GM19395 (cell line): ENCODE data around the gene RPL15.

Source experiments
- ATAC-seq: cut with Tn5 transposase; IDR thresholded peaks from one replicate; pipeline ENCODE4 v1.9.1; 2021; ENCODE audit warnings: mild to moderate bottlenecking, moderate library complexity; ENCODE audit not compliant: unreplicated experiment

Gene RPL15

GRCh38 chr3:23926246-23926645, 9.3 kb downstream of the RPL15 start:
- ATAC-seq: no peak

- ATAC-seq: no peak
Measured at GRCh38 chr3:23926736-23927135, 9.8 kb downstream of the RPL15 start.

- ATAC-seq: no peak
Measured at GRCh38 chr3:23928524-23928923, 11.6 kb downstream of the RPL15 start.

- ATAC-seq: no peak
Measured at GRCh38 chr3:23931597-23931996, 14.7 kb downstream of the RPL15 start.

- ATAC-seq: no peak
Measured at GRCh38 chr3:23932571-23932970, 15.6 kb downstream of the RPL15 start.

DNA sequence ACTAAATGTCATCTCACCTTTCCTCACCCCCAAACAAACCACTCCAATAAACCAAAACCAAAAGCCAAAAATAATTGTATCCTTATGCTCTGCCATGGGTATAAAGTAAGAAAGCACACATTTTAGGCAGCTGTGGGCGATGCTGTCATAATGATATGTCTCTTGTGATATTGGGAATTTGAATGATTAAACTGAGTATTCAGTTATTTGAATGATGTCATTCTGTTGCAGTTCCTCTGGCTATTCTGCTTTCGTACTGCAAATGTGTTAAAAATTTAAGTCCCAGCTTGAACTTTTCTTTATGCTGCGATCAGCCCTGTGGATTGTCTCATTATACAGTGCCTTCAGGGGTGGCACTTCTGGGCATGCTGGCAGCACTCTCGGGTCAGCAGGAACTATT, 17.3 kb downstream of the RPL15 start:
- no peak for ATAC-seq

DNA sequence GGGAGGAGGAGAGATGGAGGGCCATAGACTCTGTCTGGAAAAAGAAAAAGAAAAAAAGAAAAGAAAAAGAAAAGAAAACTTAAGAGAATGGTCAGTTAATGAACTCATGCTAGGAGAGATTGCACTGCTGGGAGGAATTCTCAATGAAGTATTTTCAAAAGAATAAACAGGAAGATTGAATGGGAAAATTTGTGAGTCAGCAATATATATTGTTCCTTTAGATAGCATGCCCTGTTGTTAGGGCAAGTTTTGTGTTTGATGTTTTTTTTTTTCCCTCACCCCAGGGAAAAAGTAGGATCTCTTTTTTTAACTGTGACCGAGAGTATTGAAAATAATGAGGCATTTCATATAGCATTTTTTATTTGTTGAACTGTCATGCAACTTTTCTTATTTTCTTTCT, 20.4 kb downstream of the RPL15 start:
- no peak for ATAC-seq

DNA sequence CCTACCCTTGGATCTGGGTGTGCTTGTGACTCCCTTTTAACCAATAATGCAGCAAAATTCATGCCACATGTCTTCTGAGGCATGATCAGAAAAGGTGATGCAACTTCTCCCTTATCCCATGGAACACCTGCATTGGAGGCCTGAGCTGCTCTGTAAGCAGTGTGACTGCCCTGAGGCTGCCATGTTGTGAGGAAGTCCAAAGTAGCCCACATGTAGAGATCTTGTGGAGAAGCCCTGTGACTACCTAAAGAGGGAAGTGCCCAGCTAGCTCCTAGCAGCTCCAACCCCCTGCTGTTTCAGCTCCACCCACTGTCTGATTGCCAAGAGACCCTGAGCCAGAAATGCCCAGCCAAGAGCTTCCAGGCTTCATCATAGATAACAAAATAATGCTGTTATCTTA, 21.8 kb downstream of the RPL15 start:
- no peak for ATAC-seq

- no peak for ATAC-seq
Measured at GRCh38 chr3:23940775-23941174, 23.8 kb downstream of the RPL15 start.

DNA sequence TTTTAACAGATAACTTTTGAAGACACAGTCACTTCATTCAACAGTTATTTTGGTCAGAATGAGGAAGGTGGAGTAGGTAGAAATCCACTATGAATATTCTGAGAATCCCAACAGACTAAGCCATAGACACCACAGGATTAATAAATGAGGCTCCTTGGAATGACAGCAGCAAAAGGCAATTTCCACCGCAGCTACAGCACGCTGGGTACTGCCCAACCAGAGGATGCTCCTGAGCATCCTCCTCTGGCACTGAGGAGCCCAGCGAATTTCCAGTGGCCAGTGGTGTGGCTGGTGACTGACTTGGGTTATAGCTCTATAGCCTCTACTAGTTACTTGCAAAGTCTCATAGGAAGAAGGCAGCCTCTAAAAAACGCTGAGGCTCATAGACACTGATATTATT, 24.5 kb downstream of the RPL15 start:
- no peak for ATAC-seq

- ATAC-seq: no peak
Measured at GRCh38 chr3:23942546-23942945, 25.6 kb downstream of the RPL15 start.

- ATAC-seq: no peak
Measured at GRCh38 chr3:23944007-23944783, 27.3 kb downstream of the RPL15 start.

DNA sequence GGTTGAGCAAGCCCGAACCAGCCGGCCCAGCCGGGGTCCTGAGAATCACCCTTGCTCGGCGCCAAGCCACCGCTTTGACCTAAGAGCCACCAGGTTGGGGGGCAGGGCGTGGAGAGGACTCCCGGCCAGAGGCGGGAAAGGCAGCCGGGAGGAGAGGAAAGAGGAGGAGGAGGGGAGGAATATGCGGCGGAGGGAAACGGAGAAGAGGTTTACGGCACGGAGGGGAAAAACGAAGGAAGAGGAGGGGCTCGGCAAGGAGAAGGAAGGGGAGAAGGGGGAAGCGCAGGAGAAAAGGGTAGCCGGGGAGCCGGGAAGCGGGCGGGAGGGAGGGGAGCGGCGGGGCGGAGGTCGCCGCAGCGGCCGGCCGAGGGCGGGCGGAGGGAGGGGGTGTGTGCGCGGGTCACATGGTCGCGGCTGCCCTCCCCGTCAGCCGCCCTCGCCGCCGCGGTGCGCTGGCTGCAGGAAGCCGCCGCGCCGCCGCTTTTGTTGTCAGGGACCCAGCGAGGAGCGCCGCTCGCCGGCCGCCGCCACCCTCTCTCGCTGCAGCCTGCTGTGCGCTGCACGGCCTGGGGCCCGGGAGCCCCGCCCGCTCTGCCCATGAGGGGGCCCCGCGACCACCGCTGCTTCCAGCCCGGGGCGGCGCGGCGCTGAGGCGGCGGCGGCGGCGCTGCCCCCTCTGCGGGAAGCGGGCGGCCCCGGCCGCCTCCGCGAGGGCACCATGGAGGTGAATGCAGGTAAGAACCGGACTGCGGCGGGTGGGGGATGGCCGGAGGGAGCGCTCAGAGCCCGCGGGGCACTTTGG, 28.1 kb downstream of the RPL15 start, which contains the start of gene NR1D2:
NR1D2 (plus strand) TSS at position 426 of the 802 bp plus-strand sequence; CDS start at position 719, 293 bp downstream.
- peak; percentile 52 for ATAC-seq

DNA sequence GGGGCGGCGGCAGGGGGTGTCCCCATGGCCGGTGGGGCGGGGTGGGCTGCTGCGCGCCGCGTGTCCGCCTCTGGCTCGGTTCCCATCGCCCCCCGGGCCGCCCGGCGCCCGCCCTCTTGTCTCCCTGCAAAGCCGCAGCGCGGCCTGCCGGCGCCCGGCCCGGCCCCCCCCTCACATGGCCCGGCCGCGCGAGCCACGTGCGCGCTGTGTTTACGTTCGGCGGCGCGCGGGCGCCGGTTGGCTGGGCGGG, 28.7 kb downstream of the RPL15 start:
- no peak for ATAC-seq

- peak; percentile 76 for ATAC-seq
Measured at GRCh38 chr3:23945913-23946687, 29.2 kb downstream of the RPL15 start.

- ATAC-seq: no peak
Measured at GRCh38 chr3:23948761-23949160, 31.8 kb downstream of the RPL15 start.

DNA sequence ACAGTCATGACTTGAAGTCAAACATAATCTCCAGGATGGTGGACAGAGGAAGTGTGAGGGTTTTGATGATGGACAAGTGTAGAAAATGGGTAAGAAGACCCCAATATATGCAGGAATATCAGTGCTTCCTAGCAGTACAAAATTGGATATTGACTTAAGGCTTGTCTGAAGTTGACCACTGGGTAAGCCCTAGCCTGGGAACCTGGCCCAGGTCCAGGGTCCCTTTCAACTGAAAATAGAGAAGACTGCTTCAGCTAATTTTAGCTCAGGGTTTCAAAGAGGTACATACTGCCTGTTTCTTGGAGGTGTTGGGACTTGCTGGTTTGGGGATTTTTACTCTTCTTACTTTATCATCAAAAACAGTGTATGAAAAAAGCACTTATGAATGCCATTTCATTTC, 32.9 kb downstream of the RPL15 start:
- ATAC-seq: peak; percentile 31

DNA sequence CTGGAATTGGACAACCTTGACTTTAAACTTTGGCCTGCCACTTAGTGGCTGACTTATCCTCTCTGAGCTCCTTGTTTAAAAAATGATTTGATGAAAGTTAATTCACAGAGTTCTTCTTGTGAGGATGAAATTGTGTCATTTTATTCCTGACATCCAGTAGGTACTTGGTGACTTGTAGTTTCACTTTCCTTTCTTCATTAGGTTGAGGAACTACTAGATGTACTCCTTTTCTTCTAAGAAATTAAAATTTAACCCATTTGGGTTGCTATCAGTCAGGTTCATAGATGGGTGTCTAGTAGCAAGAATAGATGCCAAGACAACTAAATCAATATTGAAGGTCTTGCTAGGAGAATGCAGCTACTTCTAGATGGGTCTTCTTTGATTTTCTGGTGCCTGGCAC, 33.4 kb downstream of the RPL15 start:
- ATAC-seq: peak; percentile 40

DNA sequence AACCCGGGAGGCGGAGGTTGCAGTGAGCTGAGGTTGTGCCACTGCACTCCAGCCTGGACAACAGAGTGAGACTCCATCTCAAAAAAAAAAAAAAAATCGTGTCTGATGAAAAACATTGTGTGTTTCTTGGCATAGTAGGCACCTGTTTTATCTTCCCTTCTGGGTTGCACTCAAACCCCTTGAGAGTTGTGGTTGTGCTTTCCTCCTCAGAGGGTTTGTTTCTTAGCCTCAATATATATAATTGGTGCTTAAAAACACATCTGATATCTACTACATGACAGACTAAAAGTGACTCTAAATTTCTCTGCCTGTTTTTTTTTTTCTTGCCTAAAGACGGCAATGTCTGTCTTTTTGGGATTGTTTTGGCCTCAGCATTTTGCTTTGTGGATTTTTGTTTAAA, 35.7 kb downstream of the RPL15 start:
- peak; percentile 39 for ATAC-seq

DNA sequence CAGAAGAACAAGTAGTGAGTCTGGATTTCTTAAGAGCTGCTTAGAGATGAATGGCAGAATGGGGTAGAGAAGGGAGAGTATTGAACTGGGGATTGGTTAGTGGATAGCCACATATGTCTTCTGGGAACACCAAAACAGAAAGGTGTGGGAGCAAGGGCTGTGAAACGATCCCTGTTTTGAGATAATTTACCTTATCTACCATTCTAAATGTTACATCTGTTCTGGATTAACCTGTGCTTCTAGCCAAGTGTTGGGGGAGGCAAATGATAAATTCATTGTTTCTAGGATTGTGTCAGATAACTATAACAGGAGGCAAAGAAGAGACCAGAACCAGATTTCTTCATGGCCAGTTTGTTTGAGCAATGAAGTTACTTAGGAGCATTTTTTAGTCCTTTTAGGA, 36.6 kb downstream of the RPL15 start:
- no peak for ATAC-seq

GRCh38 chr3:23954144-23954543, 37.2 kb downstream of the RPL15 start:
- ATAC-seq: no peak

DNA sequence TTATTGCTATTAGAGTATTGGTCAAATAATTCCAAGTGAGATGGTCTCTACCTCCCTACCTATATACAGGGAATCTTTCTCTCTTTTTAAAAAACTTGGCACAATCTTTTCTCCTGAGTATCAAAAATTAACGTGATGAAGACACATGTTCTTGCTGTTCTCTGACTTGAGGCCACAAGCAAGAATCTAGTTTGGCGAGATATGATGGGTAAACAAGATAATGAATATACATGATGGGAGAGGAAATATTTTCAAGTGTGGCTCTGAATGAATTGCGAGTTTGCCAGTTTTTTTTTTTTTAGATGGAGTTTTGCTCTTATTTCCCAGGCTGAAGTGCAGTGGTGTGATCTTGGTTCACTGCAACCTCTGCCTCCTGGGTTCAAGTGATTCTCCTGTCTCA, 39.8 kb downstream of the RPL15 start:
- no peak for ATAC-seq
